ENCODE measurements around the gene NAPSA.

DNA sequence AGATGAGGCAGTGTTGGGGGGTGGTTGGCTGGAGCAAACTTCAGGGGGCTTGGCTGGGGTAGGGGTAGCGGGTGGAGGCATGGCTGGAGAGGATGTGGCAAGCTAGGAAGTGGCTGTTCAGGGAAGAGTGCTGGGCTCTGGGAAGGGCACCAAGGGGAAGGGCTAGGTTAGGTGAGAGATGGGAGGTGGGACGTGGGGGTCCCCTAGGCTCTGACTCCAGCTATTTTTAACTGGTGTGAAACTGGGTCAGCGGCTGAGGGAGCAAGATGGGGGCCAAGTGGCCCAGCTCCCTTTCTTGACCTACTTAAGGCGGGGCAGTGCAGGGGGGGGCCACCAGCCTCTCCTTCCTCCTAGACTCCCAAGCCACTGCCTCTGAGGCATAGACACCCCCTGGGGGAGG is 43.6 kb downstream of the NAPSA start:
- TF ChIP-seq POLR2A (IDR thresholded peaks at IDR 0.05) = no peak
- TF ChIP-seq, protein P1, sequence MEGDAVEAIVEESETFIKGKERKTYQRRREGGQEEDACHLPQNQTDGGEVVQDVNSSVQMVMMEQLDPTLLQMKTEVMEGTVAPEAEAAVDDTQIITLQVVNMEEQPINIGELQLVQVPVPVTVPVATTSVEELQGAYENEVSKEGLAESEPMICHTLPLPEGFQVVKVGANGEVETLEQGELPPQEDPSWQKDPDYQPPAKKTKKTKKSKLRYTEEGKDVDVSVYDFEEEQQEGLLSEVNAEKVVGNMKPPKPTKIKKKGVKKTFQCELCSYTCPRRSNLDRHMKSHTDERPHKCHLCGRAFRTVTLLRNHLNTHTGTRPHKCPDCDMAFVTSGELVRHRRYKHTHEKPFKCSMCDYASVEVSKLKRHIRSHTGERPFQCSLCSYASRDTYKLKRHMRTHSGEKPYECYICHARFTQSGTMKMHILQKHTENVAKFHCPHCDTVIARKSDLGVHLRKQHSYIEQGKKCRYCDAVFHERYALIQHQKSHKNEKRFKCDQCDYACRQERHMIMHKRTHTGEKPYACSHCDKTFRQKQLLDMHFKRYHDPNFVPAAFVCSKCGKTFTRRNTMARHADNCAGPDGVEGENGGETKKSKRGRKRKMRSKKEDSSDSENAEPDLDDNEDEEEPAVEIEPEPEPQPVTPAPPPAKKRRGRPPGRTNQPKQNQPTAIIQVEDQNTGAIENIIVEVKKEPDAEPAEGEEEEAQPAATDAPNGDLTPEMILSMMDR (IDR thresholded peaks at IDR 0.05) = no peak
- TF ChIP-seq EP300 (IDR thresholded peaks at IDR 0.05) = no peak
- TF ChIP-seq POLR2AphosphoS5 (IDR thresholded peaks at IDR 0.05) = no peak

Data from suprapubic skin (tissue), 4 donors.